ENCODE data around the gene HSPG2.

The HSPG2 gene

DNA sequence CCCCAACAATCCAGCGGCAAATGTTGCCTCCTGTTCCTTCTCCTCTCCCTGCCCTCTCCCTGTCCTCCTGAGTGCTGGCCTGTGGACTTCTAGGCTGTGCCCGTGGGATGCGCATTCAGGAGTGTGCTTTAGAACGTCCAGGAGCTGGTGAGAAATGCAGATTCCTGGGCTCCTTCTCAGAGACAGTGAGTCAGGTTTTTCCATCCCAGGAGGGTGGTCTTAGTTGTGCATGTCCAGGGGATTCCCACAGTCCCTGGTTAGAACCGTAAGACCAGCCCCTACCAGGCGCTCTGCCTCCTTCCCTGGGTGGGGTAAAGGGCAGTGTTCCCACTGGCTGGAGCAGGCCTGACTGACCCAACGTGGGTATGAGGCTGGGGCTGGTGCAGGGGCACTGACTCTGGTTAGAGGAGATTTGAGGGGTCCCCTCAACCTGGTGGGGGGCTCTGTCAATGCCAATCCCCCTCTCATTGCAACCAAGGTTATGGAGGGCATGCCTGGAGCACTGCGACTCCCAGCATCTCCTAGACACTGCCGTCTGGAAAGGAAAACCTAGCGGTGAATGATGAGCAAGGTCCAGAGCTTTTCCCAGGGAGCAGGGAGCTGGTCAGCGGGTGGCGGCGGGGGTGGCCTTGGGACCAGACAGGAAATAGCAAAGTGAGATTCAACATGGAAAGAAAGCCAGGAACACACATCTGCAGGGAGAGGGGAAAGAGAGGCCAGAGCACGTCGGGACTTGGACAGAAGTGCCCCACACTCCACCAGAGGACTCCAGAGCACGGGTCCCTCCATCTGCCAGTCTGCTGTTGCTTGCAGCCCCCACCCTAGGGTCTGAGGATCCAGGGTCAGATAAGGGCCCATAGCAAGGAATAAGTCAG, 38.5 kb downstream of the HSPG2 start:
- DNase-seq (ENCODE audit: low read depth): no peak

DNA sequence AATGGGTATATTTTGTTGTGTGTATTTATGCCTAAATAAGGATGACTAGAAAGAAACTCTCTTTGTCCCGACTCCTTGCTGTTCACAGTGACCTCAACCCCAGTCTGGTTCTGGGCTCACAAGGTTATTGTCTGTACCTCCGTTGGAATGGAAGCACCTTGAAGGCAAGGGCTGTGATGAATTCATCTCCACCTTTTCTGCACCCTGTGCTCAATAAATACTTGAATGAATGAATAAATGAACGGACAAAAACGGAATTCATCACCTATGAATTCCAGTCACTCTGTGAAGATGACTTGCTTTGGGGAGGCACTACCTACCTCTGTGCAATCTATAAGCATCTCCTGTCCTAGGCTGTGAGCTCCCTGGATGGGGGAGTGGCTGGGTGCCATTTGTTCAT, 39.3 kb downstream of the HSPG2 start:
- DNase-seq (ENCODE audit: low read depth): no peak

DNA sequence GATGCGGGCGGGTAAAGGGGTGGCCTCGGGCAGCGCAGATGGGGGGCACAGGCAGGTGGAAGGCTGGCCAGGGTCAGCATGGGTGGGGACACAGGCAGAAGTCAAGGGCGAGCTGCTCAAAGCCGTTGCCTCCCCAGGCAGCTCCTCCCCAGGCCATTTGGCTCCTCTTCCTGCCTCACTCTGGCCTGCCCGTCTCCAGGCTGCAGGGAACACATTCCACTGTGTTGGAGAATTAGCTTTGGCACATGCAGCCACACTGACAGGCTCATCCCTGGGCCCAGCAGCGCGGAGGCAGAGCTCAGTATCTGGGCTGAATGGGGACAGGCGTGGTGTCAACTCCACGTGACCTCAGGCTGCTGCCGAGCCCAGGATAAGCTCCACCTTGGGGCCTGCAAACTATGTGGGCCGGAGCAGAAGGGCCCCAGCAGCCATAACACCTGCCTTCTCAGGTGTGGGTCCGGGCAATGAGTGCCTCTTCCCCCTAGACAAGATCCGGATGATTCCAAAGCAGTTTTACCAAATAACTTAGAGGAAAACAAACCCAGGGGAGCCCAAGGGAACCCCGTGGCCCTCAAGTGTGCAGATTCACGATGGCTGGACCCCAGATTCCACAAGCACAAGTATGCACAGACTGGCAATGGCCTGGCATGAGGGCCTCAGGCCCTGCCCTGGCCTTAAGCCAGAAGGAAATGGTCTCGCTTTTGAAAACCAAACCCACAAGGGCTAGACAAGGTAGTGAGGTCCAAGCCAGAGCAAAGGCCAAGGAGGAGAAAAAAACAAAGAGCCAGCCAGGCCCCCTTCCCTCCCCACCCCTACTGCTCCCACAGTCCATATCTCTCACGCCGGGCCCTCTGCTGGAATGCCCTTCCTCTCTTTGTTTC, 40.2 kb downstream of the HSPG2 start:
- DNase-seq (ENCODE audit: low read depth): no peak

DNA sequence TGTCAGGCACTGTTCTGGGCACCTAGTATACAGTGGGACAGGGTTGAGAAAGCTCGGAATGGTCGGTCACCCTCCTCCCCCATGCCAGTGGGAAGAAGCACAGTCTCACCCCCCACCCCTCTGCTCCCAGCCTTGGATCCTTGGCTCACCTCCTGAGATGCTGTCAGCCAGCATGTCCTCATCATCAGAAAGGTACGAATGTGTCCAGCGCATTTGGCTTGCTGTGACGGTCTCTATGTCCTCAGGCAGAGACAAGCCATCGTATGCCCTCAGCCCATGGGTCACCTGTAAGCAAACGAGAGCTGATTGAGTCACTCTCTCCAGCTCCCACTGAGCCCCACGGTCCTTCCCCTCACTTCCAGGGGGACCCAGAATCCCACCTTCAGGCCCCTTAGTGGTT, 41.1 kb downstream of the HSPG2 start:
- DNase-seq (ENCODE audit: low read depth): no peak

DNA sequence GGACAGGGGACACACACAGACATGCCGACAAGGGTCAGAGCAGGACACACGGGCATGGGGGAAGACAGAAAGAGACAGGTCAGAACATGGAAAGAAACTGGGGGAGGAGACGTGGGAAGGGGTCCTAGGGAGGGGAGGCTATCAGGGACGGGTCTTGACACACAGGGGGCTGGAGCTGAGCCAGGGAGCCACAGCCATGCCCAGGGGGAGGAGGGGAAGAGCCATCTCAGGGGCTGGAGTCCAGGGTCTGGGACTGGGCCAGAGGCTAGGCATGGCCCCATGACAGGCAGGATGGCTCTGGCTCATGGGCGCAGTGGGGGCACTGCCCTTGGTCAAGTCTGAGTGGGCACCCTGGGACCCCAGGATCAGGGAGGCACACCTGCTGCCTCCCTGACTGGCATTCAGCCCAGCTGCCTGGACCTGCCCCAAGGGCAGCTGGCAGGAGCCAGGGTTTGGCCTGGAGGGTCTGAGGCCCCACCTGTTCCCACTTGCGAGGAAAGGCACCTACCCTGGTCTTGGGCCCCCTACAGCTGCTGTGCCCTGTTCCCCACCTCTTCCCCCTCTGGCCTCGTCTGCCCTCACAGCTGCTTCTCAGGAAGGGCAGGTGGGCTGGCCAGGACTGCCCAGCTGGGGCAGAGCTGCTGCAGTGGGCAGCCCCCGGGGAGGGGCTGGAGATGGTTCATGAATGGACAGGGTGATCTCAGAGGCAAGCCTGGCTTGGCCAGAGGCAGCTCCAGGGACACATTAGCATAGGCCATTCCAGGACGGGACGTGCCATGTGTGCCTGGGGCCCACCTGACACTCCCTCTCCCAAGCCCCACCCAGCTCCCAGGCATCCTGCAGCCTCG, 42.9 kb downstream of the HSPG2 start:
- DNase-seq (ENCODE audit: low read depth): no peak

DNA sequence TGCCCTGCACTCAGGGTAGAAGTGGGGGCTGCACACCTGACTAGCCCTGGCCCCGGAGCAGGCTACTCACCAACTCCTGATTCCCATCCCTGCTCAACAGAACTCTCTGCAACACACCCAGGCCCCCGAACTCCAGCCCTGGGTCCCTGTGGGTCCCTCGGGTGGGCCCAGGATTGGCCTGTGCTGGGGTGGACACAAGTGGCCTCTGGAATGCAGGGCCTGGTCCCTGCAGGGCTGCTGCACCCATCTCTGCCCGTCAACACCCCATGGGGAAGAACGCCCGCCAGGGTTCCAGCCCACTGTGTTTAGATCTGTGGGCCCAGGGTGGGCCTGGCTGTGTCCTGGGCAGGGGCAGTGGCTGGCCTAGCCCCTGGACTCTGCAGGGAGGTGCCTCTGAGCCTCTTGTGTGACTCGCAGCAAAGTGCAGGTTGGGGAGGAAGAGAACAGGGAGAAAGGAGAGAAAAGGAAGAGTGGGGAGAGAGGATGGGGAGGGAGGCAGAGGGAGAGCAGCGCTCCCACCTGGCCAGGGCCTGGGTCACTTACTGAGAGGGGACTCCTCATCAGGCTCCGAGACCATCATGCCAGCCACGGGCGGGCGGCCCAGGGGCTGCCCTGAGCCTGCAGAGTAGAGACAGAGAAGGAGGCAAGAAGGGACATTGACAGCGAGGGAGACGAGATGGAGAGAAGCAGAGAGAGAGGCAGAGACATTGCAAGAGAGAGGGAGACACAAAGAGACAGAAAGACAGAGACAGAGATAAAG, 43.9 kb downstream of the HSPG2 start:
- DNase-seq (ENCODE audit: low read depth): no peak

DNA sequence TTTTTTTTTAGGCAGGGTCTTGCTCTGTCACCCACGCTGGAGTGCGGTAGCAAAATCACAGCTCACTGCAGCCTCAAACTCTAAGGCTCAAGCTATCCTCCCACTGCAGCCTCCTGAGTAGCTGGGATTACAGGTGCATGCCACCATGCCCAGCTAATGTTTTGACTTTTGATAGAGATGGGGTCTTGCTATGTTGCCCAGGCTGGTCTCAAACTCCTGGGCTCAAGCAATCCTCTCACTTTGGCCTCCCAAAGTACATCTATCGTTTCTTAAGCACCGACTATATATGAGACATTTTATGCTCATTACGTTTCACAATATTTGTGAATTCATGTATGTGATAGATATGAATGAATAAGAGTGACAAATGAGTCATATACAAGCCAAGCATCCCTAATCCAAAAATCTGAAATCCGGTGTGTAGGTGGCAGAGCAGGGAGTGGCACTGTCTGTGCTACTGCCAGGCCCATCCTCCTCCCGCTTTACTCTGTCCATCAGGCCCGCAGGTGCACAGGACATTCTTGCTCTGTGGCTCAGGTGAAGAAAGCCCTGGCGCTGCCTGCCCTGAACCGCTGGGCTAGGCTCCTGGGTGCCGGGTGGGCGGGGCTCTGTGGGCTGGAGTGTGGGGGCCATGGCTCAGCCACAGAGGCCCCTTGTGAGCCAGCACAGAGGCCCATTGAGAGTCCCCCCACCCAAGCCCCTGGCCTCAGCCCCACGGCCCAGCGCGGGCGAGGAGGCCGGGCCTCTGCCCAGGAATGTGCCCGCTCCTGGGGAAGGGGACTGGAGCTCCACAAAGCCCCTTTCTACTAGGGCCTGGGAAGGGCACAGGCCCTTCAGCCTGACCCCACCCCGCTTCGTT, 45.3 kb downstream of the HSPG2 start:
- no peak for DNase-seq (ENCODE audit: low read depth)

DNA sequence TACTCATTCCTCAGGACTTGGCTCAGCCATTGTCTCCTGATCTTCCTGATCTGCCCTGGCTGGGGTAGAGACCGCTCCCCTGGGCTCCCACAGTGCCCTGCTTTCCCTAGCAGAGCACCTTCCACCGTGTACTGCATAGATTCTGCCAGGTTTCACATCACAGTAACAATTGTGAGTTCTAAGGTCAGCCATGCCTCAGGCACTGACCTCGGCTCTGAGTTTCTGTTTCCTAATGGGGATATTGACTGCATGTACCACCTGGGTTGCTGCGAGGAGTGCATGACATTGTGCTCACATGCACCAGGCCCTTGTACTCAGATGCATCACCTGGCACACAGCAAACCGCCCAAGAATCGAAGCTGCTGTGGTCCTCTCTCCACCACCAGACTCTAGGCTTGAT, 46.0 kb downstream of the HSPG2 start:
- DNase-seq (ENCODE audit: low read depth): no peak

DNA sequence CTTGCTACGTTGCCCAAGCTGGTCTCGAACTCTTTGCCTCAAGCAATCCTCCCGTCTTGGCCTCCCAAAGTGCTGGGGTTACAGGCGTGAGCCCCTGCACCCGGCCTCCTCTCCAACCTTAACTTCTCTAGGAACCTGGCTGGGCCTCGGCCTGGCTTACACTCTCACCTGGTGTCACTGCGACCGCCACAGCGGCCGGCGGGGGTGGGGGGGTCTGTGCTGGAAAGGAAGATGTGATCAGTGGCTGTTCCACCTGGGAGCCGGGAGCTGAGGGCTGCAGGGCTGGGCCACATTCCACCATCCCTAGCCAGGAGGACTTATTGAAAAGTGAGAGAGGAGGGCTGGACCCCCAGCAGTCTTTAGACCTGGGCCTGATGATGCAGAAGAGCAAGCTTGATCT, 48.6 kb downstream of the HSPG2 start:
- no peak for DNase-seq (ENCODE audit: low read depth)

DNA sequence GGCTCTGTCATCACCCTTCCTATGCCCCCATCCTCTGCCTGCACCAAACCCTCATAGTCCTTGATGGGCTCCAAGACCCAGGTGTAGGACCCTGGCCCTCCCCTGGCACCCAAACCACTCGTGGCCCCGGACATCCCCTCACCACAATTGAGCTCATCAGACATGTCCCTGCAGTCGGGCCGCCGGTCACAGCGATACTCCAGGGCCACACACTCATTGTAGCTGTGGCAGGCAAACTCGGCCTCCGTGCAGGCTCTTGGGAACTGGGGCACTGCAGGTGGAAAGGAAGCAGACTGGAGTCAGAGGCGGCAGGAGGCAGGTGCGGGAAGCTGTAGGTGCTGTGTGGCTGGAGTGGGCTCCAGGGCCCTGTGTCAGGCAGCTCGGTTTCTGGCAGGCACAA, 49.3 kb downstream of the HSPG2 start:
- no peak for DNase-seq (ENCODE audit: low read depth)

DNA sequence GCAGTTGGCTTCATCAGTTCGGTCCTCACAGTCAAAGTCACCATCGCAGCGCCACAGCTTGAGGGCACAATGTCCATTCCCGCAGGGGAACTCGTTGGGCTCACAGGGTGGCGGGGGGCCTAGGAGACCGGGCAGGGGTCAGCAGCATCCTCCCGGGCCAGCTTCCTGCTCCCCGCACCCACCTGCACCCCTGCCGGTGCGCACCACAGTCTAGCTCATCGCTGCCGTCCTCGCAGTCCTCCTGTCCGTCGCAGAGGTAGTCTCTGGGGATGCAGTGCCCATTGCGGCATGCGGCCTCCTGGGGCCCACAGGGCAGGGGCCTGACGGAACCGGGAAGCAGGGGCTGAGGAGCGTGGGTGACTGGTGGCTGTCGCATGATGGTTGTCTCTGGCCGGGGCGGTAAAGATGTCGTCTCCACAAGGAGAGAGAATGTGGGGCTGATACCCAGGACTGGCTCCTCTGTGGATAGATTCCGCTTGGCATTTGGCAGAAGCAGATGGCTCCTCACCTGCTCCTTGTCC, 49.8 kb downstream of the HSPG2 start:
- no peak for DNase-seq (ENCODE audit: low read depth)

DNA sequence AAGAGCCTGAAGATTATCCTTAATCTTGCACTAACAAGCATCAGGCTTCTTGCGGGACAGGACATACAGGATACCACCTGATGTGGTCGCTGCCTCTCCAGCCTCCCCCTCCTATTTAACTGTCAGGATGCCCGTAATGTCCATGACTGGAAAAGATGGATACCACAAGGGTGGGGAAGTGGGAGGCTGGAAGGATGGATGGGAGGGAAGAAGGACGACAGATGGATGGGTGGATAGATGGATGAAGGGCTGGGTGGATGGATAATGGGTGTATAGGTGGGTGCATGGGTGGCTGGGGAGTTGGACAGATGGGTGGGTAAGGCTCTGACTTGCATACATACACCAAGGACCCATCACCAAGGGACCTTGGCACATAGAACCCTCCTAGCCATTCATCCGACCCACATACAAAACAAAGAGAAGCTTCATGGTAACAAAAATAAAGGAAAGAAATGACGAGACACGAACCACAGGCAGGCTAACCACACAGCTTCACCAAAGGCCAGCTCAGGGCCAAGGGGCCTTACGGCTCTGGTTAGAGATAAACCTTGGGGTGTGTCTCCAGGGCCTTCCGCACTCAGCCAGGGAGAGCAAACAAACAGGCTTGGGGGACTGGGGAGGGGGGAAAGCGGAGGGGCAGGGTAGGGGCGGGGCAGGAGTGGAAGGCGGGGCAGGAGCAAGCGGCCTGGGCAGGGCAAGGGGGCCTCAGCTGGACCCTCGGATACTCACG, 50.5 kb downstream of the HSPG2 start:
- DNase-seq (ENCODE audit: low read depth): no peak

DNA sequence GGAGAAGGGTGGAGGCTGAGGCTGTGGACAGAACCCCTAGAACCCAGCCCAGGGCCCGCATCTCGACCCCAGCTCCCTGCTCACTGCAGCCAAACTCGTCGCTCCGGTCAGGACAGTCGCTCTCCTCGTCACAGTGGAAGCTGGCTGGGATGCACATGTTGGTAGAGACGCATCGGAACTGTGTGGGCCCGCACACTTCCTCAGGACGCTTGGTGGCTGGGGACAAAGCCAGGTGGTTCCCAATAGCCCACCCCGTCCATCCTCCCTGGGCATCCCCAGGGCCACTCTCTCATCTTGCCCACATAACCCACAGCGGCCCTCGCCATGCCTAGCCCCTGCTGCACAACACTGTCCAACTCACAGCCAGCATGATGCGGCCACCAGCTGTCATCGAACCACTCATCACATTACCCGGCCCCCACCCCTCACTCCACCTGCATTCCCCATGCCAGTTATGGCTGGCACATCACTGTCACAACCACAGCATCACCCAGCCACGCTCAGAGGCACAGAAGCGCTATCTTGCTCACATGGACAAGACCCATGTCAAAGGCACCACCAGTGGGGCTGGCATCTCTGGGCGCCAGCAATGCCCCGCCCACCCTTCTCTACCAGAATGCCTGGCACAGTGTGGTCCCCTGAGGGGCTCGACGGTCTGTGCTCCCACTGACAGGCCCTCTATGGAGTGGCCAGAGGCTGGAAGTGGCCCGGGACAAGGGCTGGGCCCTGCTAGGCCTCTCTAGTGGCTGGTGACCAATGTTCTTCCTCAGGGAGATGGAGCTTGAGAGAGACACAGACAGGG, 51.7 kb downstream of the HSPG2 start:
- no peak for DNase-seq (ENCODE audit: low read depth)

DNA sequence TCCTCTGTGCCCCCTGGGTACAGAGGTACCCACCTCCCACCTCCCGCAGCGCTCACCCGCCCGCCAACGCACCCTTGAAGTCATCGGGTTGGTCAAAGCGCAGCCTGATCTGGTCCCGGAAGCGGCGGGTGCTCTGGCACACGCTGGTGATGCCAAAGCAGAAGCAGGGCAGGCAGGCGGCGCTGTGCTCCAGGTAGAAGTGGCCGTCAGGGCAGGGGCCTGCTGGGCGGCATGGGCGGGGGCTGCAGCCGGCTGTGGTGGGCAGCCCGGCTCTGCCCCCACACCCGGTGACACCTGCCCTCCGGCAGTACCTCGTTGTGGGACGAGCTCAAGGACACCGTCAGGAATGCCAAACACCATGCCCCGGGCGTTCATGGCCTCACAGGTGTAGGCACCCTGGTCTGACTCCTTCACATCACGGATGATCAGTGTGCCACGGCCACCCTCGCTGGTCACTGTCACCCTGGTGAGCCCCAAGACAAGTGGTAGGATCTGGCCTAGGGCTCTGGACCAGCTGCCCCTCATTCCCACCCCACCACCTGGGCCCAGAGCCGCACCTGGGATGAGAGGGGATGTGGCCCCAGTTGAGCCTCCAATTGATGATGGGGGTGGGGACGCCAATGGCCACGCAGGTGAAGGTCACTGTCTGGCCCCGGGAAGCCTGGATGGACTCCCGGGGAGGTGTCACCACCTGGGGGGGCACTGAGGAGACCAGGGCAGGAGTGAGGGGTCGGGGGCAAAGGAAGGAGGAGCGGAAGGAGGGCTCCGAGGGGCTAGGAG, 52.5 kb downstream of the HSPG2 start:
- no peak for DNase-seq (ENCODE audit: low read depth)

DNA sequence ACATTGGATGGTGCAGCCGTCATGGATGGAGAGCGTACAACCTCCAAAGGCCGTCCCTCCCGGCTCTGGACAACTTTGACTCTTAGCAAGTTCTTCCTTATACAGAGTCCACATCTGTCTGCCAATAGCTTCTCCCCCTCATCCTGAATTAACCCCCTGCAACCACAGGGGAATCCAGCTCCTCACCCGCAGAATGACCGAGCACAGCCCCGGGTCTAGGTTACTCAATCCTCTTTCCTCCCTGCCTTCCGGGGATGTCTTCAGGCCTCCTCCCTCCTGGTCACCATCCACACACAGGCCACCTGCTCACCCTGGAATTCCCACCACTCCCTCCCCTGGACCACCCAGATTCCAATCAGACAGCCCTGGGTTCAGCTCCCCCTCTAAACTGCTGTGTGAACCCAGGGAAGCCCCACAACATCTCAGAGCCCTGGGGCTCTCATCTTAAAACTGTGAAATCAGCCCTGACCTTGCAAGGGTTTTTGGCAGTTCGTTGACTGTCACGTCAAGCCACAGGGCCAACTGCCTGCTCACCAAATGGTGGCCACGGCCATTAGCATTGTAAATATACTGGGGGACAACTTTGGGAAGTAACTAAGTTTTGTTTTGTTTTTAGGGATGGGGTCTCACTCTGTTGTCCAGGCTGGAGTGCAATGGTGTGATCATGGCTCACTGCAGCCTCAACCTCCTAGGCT, 54.2 kb downstream of the HSPG2 start:
- DNase-seq (ENCODE audit: low read depth): no peak

DNA sequence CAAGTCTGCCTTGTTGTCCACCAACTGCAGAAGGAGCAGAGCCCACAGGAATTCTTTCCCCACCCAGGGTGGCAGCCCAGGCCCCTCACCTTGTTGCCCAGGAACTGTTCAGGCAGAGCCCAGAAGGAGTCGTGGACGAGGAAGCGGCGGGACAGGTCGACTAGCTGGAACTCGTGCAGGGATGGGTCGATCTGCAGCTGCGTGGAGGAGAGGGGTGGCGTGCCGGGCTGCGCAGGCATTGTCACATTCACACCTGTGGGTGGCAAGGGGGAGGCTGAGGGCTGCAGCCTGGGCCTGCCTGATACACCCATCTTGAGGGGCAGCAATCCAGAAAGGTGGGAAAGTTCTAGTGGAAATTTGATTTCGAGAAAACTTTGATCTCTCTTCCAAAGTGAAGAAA, 55.9 kb downstream of the HSPG2 start:
- DNase-seq (ENCODE audit: low read depth): no peak

DNA sequence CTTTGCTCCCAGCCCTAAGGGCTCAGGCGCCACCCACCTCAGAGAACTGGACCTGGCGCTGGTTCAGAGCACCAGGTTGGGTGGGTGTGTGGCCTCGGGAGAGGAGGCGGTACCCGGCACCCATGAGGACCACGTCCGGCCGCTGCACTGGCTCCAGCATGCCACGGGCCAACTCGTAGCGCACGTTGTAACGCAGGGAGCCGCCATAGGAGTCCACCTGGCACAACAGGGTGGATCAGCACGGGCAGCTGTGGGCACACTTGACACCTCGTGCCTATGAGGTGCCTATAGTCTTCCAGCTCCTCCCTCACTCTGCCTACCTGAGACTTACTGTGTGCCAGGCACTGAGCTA, 56.5 kb downstream of the HSPG2 start:
- DNase-seq (ENCODE audit: low read depth): no peak

All from stimulated activated CD8-positive, alpha-beta memory T cell treated with anti-CD3 and anti-CD28 coated beads, Interleukin-7, amount 100 ng/mL, for 24 hours (primary cell).